GM23338 (cell line): ENCODE data around the gene SEC22A. TPM values are rescaled to one million over a fixed set of nuclear protein-coding genes. Genes with fewer than 3 reads are reported as not detected.

Experiments used
- ATAC-seq: fragments of 200-7000 bp; cut with Tn5 transposase; 3 replicates; pipeline ENCODE4 v1.9.1; 2020
- DNase-seq: peaks from one replicate; pipeline ENCODE4 v3.0.0-alpha.2; 2015; ENCODE audit warnings: low spot score
- H2AFZ ChIP-seq: fragments of 200-600 bp; sonication (generic); 2 replicates; pipeline ENCODE4 v1.8.0; 2016; ENCODE audit warnings: antibody characterized with exemption, mild to moderate bottlenecking, moderate library complexity
- H3F3A ChIP-seq: fragments of 200-600 bp; sonication (generic); replicated peaks from 2 replicates; pipeline ENCODE4 v1.8.0; 2017; ENCODE audit warnings: antibody characterized with exemption, mixed run types, low read depth
- H3K27ac ChIP-seq: fragments of 200-600 bp; sonication (generic); 2 replicates; pipeline ENCODE4 v1.6.1; 2016; ENCODE audit warnings: low read depth
- H3K27me3 ChIP-seq: fragments of 200-600 bp; sonication (generic); 2 replicates; pipeline ENCODE4 v1.8.0; 2016; ENCODE audit warnings: mild to moderate bottlenecking, mixed run types, moderate library complexity; ENCODE audit not compliant: insufficient read depth
- H3K36me3 ChIP-seq: fragments of 200-600 bp; sonication (generic); 2 replicates; pipeline ENCODE4 v1.8.0; 2016; ENCODE audit warnings: mild to moderate bottlenecking; ENCODE audit not compliant: insufficient read depth
- H3K4me1 ChIP-seq: fragments of 200-600 bp; sonication (generic); 2 replicates; pipeline ENCODE4 v1.8.0; 2016; ENCODE audit warnings: mild to moderate bottlenecking, moderate library complexity; ENCODE audit not compliant: insufficient read depth
- H3K4me2 ChIP-seq: fragments of 200-600 bp; sonication (generic); 2 replicates; pipeline ENCODE4 v1.7.1; 2017; ENCODE audit warnings: mixed run types
- H3K4me3 ChIP-seq: fragments of 200-600 bp; sonication (generic); 2 replicates; pipeline ENCODE4 v1.6.1; 2016; ENCODE audit warnings: mixed run types
- H3K79me2 ChIP-seq: fragments of 200-600 bp; sonication (generic); replicated peaks from 2 replicates; pipeline ENCODE4 v1.8.0; 2017; ENCODE audit warnings: mild to moderate bottlenecking; ENCODE audit not compliant: insufficient read depth
- H3K9me2 ChIP-seq: fragments of 200-600 bp; sonication (generic); 2 replicates; pipeline ENCODE4 v1.8.0; 2017; ENCODE audit not compliant: insufficient read depth
- H4K20me1 ChIP-seq: fragments of 200-600 bp; sonication (generic); replicated peaks from 2 replicates; pipeline ENCODE4 v1.8.0; 2017; ENCODE audit warnings: mild to moderate bottlenecking; ENCODE audit not compliant: insufficient read depth
- H3K27ac Mint-ChIP-seq: 2 replicates; pipeline ENCODE4 v1.8.0; 2020; ENCODE audit warnings: inconsistent platforms, mild to moderate bottlenecking, moderate library complexity, mixed read lengths
- H3K27me3 Mint-ChIP-seq: 3 replicates; pipeline ENCODE4 v1.8.0; 2022; ENCODE audit warnings: low read depth, mild to moderate bottlenecking, moderate library complexity, mixed read lengths, inconsistent platforms; ENCODE audit not compliant: insufficient read depth, poor library complexity
- H3K36me3 Mint-ChIP-seq: 3 replicates; pipeline ENCODE4 v1.8.0; 2021; ENCODE audit warnings: low read depth, mild to moderate bottlenecking, inconsistent platforms, moderate library complexity, mixed read lengths
- H3K4me1 Mint-ChIP-seq: 3 replicates; pipeline ENCODE4 v1.8.0; 2020; ENCODE audit warnings: mild to moderate bottlenecking, inconsistent platforms, mixed read lengths
- H3K4me3 Mint-ChIP-seq: 3 replicates; pipeline ENCODE4 v1.8.0; 2021; ENCODE audit warnings: moderate library complexity, mild to moderate bottlenecking, inconsistent platforms, mixed read lengths
- H3K9me3 Mint-ChIP-seq: 3 replicates; pipeline ENCODE4 v1.8.0; 2020; ENCODE audit warnings: moderate library complexity, mild to moderate bottlenecking, inconsistent platforms, mixed read lengths
- CREB1 ChIP-seq: fragments of 250-450 bp; sonication (Bioruptor Pico); IDR thresholded peaks from 2 replicates; pipeline ENCODE4 v1.5.0; 2020; ENCODE audit warnings: low read depth, mild to moderate bottlenecking, moderate library complexity
- CTCF ChIP-seq, 2 experiments: fragments of 200-600 bp in 1 of 2; sonication (generic) in 1 of 2; conservative IDR thresholded peaks; 2 replicates each; pipeline versions ENCODE4 v1.5.1 to v1.6.1; 2016 to 2017; ENCODE audit warnings: antibody characterized with exemption in 2 of 2, low read depth in 2 of 2, mild to moderate bottlenecking in 2 of 2, moderate library complexity in 1 of 2
- ETS1 ChIP-seq: IDR thresholded peaks from 2 replicates; pipeline ENCODE4 v1.6.1; 2016; ENCODE audit warnings: antibody characterized with exemption
- EZH2 ChIP-seq: fragments of 200-600 bp; sonication (generic); IDR thresholded peaks from one replicate; pipeline ENCODE4 v1.8.0; 2017; ENCODE audit warnings: antibody characterized with exemption, mild to moderate bottlenecking, low read depth; ENCODE audit not compliant: unreplicated experiment
- EZH2phosphoT487 ChIP-seq: fragments of 200-600 bp; sonication (generic); IDR thresholded peaks from one replicate; pipeline ENCODE4 v1.8.1; 2018; ENCODE audit warnings: antibody characterized with exemption; ENCODE audit not compliant: unreplicated experiment
- JUNB ChIP-seq: IDR thresholded peaks from one replicate; pipeline ENCODE4 v1.6.1; 2016; ENCODE audit warnings: antibody characterized with exemption; ENCODE audit not compliant: unreplicated experiment
- NANOG ChIP-seq: IDR thresholded peaks from 2 replicates; pipeline ENCODE4 v1.6.1; 2016; ENCODE audit warnings: antibody characterized with exemption, borderline replicate concordance
- POLR2AphosphoS5 ChIP-seq: IDR thresholded peaks from 2 replicates; pipeline ENCODE4 v1.6.1; 2016; ENCODE audit warnings: antibody characterized with exemption, low read depth
- REST ChIP-seq: IDR thresholded peaks from one replicate; pipeline ENCODE4 v1.6.1; 2018; ENCODE audit warnings: antibody characterized with exemption; ENCODE audit not compliant: unreplicated experiment
- STAT1 ChIP-seq: IDR thresholded peaks from one replicate; pipeline ENCODE4 v1.6.1; 2016; ENCODE audit warnings: antibody characterized with exemption; ENCODE audit not compliant: unreplicated experiment
- ZNF114 ChIP-seq: fragments of 250-450 bp; sonication (Bioruptor Pico); IDR thresholded peaks from 2 replicates; pipeline ENCODE4 v1.5.0; 2020; ENCODE audit warnings: mild to moderate bottlenecking, moderate library complexity
- ZNF331 ChIP-seq: fragments of 250-450 bp; sonication (Bioruptor Pico); IDR thresholded peaks from 2 replicates; pipeline ENCODE4 v1.5.0; 2020; ENCODE audit warnings: low read depth, mild to moderate bottlenecking, moderate library complexity
- ZNF462 ChIP-seq: fragments of 250-450 bp; sonication (Bioruptor Pico); IDR thresholded peaks from 2 replicates; pipeline ENCODE4 v1.5.0; 2020; ENCODE audit warnings: mild to moderate bottlenecking, moderate library complexity
- polyA plus RNA-seq: library from polyadenylated mRNA; unstranded; fragments of >200 nt; fragmentation: Nextera tagmentation; extraction: Ambion mirVana; gene quantifications from 2 replicates; pipeline ENCODE4 v1.2.1, GENCODE V29; 2016
- total RNA-seq: library from RNA; depleted of rRNA; stranded (reverse); fragments of >200 nt; shearing (Covaris generic); gene quantifications from 2 replicates; pipeline ENCODE4 v1.2.3, GENCODE V29; 2014

Gene SEC22A
- total and polyA plus RNA-seq, 2 experiments from 2014 or later = 11.2 to 24.1 TPM

GRCh38 chr3:123303976-123304560 lies 102.3 kb downstream of the SEC22A start:
- no peaks in the 10 kb centered on the region for H3K27me3 ChIP-seq
- DNase-seq = no peak
- TF ChIP-seq NANOG (no peak), CTCF (conservative IDR thresholded peaks at IDR 0.05; ENCODE audit: low read depth in 2 of 2) (no peak), STAT1 (no peak), ZNF331 (CRISPR knock-in tag) (no peak), REST (no peak), POLR2AphosphoS5 (no peak), EZH2phosphoT487 (no peak), EZH2 (no peak), CREB1 (no peak), ETS1 (no peak), JUNB (no peak), ZNF114 (no peak), ZNF462 (no peak)
- peaks cover 12% of the 10 kb centered on the region; the same call in 2 of the 3 replicates for H3K4me1 Mint-ChIP-seq
- no peak overlapping the region for H3K27ac Mint-ChIP-seq
- no peaks in the 10 kb centered on the region; the same call in 1 of the 2 replicates for H4K20me1 ChIP-seq
- H3K9me2 ChIP-seq = no peaks in the 10 kb centered on the region
- no peaks in the 10 kb centered on the region; the same call in 1 of the 2 replicates for H3K79me2 ChIP-seq
- H3K4me3 ChIP-seq = no peak overlapping the region
- no peaks in the 10 kb centered on the region for H3K36me3 ChIP-seq
- H3K27ac ChIP-seq = no peak overlapping the region
- no peak overlapping the region for H3K4me3 Mint-ChIP-seq
- peaks cover 49% of the 10 kb centered on the region for H3K36me3 Mint-ChIP-seq
- ATAC-seq = no peak
- H3K9me3 Mint-ChIP-seq = no peaks in the 10 kb centered on the region
- no peak overlapping the region for H2AFZ ChIP-seq
- no peaks in the 10 kb centered on the region for H3F3A ChIP-seq
- no peak overlapping the region for H3K4me2 ChIP-seq
- H3K4me1 ChIP-seq = no peaks in the 10 kb centered on the region
- H3K27me3 Mint-ChIP-seq = peaks cover 2% of the 10 kb centered on the region
